Measurements from ENCODE around the gene CTLA4. TPM values are rescaled to one million over a fixed set of nuclear protein-coding genes. Genes with fewer than 3 reads are reported as not detected.

The CTLA4 gene
- not detected in 5 replicates for total RNA-seq (2022; extraction: Qiagen RNA extraction; ENCODE audit: low read depth)

GRCh38 chr2:203867561-203868200 lies at the start of gene CTLA4:
Gene CTLA4 (plus strand): TSS chr2:203867771. CDS start chr2:203867943, 172 bp downstream.

Other genes with a start within 250 kb of the CTLA4 start
- not detected in 5 replicates for gene CD28, start 161.1 kb upstream of the CTLA4 start, total RNA-seq (2022; extraction: Qiagen RNA extraction; ENCODE audit: low read depth)
- gene ICOS, start 69.0 kb downstream of the CTLA4 start, total RNA-seq (2022; extraction: Qiagen RNA extraction; ENCODE audit: low read depth), result not detected in 5 replicates